HepG2 (cell line): ENCODE data around the gene POP5. TPM values are rescaled to one million over a fixed set of nuclear protein-coding genes. Genes with fewer than 3 reads are reported as not detected.

Source experiments
- AGO1 ChIP-seq: fragments of 200-400 bp; formaldehyde crosslinking; IDR thresholded peaks from 2 replicates; pipeline ENCODE4 v1.6.1; 2017; ENCODE audit warnings: mild to moderate bottlenecking, low read depth, low read length, moderate library complexity; ENCODE audit not compliant: poor library complexity, severe bottlenecking
- BCL6 ChIP-seq: IDR thresholded peaks from 2 replicates; pipeline ENCODE4 v1.6.1; 2016; ENCODE audit warnings: missing genetic modification reagents, missing compliant biosample characterization
- JDP2 ChIP-seq: sonication (generic); formaldehyde crosslinking; IDR thresholded peaks from 2 replicates; pipeline ENCODE4 v1.8.1; 2022; ENCODE audit warnings: missing genetic modification reagents, borderline replicate concordance
- KAT8 ChIP-seq: IDR thresholded peaks from 2 replicates; pipeline ENCODE4 v1.6.1; 2016; ENCODE audit warnings: missing genetic modification reagents, missing compliant biosample characterization
- MEIS2 ChIP-seq: sonication (generic); formaldehyde crosslinking; IDR thresholded peaks from 2 replicates; pipeline ENCODE4 v1.9.0; 2021; ENCODE audit warnings: mild to moderate bottlenecking, missing genetic modification reagents
- POGZ ChIP-seq: sonication (generic); formaldehyde crosslinking; IDR thresholded peaks from 2 replicates; pipeline ENCODE4 v1.4.0; 2020; ENCODE audit warnings: mild to moderate bottlenecking, missing genetic modification reagents
- POLR2G ChIP-seq: fragments of 200-400 bp; formaldehyde crosslinking; IDR thresholded peaks from 2 replicates; pipeline ENCODE4 v1.6.1; 2018; ENCODE audit warnings: mild to moderate bottlenecking, low read depth, low read length, moderate library complexity
- RNF2 ChIP-seq: fragments of 450-650 bp; conservative IDR thresholded peaks from 2 replicates; pipeline ENCODE4 v1.6.1; 2016; ENCODE audit warnings: low read depth
- ZNF121 ChIP-seq: sonication (generic); formaldehyde crosslinking; IDR thresholded peaks from 2 replicates; pipeline ENCODE4 v1.5.0; 2020; ENCODE audit warnings: mild to moderate bottlenecking, missing genetic modification reagents
- ZNF274 ChIP-seq: sonication (generic); formaldehyde crosslinking; IDR thresholded peaks from 2 replicates; pipeline ENCODE4 v1.5.1; 2020; ENCODE audit warnings: mild to moderate bottlenecking, missing genetic modification reagents
- ZNF484 ChIP-seq: sonication (generic); formaldehyde crosslinking; IDR thresholded peaks from 2 replicates; pipeline ENCODE4 v1.5.1; 2020; ENCODE audit warnings: mild to moderate bottlenecking, low read depth, missing genetic modification reagents, borderline replicate concordance
- ZNF577 ChIP-seq: sonication (generic); formaldehyde crosslinking; IDR thresholded peaks from 2 replicates; pipeline ENCODE4 v1.4.0; 2020; ENCODE audit warnings: mild to moderate bottlenecking, low read depth, missing genetic modification reagents, borderline replicate concordance
- polyA plus RNA-seq, 8 experiments: library from polyadenylated mRNA; depleted of rRNA in 3 of 8; stranded (reverse) in 7 of 8; unstranded in 1 of 8; fragments of >200 nt; fragmentation: Illumina TruSeq in 4 of 8; extraction: Trizol in 4 of 8; gene quantifications; 2 replicates each; pipeline versions ENCODE4 v1.2.1 to v1.2.3, GENCODE V29; 2011 to 2016; ENCODE audit warnings: low read depth in 4 of 8, missing spikeins in 1 of 8, mixed read lengths in 1 of 8; ENCODE audit not compliant: insufficient read depth in 1 of 8
- total RNA-seq, 5 experiments: library from RNA; depleted of rRNA; stranded (reverse); fragments of >200 nt; fragmentation: Illumina TruSeq; extraction: Trizol; gene quantifications; 2 replicates each; pipeline ENCODE4 v1.2.3, GENCODE V29; 2016; ENCODE audit warnings: low read depth in 1 of 5
- TF ChIP-seq, protein P1 (sequence below): sonication (generic); formaldehyde crosslinking; IDR thresholded peaks from 2 replicates; pipeline ENCODE4 v1.4.0; 2020; ENCODE audit warnings: missing genetic modification reagents
- TF ChIP-seq, protein P2 (sequence below): sonication (generic); formaldehyde crosslinking; IDR thresholded peaks from 2 replicates; pipeline ENCODE4 v1.4.0; 2020; ENCODE audit warnings: missing genetic modification reagents, borderline replicate concordance
- TF ChIP-seq, protein P3 (sequence below): sonication (generic); formaldehyde crosslinking; IDR thresholded peaks from 2 replicates; pipeline ENCODE4 v1.8.0; 2022; ENCODE audit warnings: mild to moderate bottlenecking, missing genetic modification reagents
- TF ChIP-seq, protein P4 (sequence below): sonication (generic); formaldehyde crosslinking; IDR thresholded peaks from 2 replicates; pipeline ENCODE4 v1.8.0; 2022; ENCODE audit warnings: mild to moderate bottlenecking, missing genetic modification reagents, borderline replicate concordance
- TF ChIP-seq, protein P5 (sequence below): sonication (generic); formaldehyde crosslinking; IDR thresholded peaks from 2 replicates; pipeline ENCODE4 v1.4.0; 2020; ENCODE audit warnings: missing genetic modification reagents

Gene POP5
- total and polyA plus RNA-seq, 2 of the 13 experiments (the other 11 are each of a cell fraction or from before 2014, with no cell fraction given), result 45.6 to 61.3 TPM

DNA sequence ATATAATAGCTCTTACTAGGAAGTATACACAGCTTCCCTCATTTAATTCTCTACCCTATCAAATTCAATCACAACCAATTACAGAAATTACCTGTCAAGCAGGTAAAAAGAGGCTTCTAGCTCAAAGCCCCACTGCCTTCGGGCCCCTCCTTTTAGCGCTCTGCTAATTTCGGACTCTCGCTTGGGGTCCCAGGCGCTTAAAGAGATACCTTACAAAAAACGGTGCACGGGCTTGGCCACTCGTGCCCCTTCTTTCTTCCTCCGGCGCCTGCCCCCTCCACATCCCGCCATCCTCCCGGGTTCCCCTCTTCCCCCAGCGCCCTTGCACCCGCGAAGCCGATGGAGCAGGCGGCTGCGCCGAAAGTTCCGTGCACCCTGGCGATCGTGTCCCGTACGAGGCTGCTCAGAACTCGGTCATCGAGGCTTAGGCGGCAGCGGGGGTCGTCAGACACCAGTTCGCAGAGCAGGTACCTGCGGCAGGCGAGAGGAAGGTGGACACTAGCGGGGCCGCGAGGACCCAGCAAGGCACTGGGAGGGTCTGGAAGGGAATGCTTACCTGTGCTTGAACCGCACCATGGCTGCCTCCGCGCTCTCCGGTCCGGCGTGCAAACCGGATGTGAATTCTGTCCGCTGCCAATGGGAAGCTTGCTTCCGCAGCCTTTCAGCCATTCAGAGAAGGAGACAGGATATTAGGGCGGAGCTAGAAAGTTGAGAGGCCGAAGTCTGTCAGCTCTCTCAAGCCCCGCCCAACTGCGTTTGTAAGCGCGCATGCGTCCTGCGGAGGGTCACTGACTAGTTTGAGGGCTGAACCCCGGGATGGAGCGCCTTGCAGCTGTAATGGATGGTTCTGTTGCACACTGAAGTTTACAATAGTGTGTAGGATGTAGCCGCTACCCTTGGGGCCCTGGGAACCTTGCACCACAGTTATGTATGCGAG lies at the start of gene POP5 (continued):
- TF ChIP-seq POLR2G (peak; percentile 90), AGO1 (peak; percentile 75), ZNF121 (peak; percentile 39; the same call in 1 of the 2 replicates), MEIS2 (CRISPR knock-in tag) (0 out of 2 replicates have a peak, but pooled peaks have one; percentile 31), KAT8 (CRISPR knock-in tag) (peak; percentile 89), JDP2 (CRISPR knock-in tag) (no peak; the same call in 1 of the 2 replicates), ZNF274 (CRISPR knock-in tag) (no peak), POGZ (CRISPR knock-in tag) (peak; percentile 41; the same call in 1 of the 2 replicates), ZNF577 (CRISPR knock-in tag) (no peak), ZNF484 (CRISPR knock-in tag) (no peak), RNF2 (no peak), BCL6 (CRISPR knock-in tag) (no peak)
- TF ChIP-seq, protein P1, sequence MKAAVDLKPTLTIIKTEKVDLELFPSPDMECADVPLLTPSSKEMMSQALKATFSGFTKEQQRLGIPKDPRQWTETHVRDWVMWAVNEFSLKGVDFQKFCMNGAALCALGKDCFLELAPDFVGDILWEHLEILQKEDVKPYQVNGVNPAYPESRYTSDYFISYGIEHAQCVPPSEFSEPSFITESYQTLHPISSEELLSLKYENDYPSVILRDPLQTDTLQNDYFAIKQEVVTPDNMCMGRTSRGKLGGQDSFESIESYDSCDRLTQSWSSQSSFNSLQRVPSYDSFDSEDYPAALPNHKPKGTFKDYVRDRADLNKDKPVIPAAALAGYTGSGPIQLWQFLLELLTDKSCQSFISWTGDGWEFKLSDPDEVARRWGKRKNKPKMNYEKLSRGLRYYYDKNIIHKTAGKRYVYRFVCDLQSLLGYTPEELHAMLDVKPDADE (CRISPR knock-in tag), result no peak
- TF ChIP-seq, protein P2, sequence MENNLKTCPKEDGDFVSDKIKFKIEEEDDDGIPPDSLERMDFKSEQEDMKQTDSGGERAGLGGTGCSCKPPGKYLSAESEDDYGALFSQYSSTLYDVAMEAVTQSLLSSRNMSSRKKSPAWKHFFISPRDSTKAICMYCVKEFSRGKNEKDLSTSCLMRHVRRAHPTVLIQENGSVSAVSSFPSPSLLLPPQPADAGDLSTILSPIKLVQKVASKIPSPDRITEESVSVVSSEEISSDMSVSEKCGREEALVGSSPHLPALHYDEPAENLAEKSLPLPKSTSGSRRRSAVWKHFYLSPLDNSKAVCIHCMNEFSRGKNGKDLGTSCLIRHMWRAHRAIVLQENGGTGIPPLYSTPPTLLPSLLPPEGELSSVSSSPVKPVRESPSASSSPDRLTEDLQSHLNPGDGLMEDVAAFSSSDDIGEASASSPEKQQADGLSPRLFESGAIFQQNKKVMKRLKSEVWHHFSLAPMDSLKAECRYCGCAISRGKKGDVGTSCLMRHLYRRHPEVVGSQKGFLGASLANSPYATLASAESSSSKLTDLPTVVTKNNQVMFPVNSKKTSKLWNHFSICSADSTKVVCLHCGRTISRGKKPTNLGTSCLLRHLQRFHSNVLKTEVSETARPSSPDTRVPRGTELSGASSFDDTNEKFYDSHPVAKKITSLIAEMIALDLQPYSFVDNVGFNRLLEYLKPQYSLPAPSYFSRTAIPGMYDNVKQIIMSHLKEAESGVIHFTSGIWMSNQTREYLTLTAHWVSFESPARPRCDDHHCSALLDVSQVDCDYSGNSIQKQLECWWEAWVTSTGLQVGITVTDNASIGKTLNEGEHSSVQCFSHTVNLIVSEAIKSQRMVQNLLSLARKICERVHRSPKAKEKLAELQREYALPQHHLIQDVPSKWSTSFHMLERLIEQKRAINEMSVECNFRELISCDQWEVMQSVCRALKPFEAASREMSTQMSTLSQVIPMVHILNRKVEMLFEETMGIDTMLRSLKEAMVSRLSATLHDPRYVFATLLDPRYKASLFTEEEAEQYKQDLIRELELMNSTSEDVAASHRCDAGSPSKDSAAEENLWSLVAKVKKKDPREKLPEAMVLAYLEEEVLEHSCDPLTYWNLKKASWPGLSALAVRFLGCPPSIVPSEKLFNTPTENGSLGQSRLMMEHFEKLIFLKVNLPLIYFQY, result no peak
- TF ChIP-seq, protein P3, sequence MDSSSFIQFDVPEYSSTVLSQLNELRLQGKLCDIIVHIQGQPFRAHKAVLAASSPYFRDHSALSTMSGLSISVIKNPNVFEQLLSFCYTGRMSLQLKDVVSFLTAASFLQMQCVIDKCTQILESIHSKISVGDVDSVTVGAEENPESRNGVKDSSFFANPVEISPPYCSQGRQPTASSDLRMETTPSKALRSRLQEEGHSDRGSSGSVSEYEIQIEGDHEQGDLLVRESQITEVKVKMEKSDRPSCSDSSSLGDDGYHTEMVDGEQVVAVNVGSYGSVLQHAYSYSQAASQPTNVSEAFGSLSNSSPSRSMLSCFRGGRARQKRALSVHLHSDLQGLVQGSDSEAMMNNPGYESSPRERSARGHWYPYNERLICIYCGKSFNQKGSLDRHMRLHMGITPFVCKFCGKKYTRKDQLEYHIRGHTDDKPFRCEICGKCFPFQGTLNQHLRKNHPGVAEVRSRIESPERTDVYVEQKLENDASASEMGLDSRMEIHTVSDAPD (CRISPR knock-in tag), result no peak
- TF ChIP-seq, protein P4, sequence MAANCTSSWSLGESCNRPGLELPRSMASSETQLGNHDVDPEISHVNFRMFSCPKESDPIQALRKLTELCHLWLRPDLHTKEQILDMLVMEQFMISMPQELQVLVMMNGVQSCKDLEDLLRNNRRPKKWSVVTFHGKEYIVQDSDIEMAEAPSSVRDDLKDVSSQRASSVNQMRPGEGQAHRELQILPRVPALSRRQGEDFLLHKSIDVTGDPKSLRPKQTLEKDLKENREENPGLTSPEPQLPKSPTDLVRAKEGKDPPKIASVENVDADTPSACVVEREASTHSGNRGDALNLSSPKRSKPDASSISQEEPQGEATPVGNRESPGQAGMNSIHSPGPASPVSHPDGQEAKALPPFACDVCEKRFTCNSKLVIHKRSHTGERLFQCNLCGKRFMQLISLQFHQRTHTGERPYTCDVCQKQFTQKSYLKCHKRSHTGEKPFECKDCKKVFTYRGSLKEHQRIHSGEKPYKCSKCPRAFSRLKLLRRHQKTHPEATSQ (CRISPR knock-in tag), result no peak
- TF ChIP-seq, protein P5, sequence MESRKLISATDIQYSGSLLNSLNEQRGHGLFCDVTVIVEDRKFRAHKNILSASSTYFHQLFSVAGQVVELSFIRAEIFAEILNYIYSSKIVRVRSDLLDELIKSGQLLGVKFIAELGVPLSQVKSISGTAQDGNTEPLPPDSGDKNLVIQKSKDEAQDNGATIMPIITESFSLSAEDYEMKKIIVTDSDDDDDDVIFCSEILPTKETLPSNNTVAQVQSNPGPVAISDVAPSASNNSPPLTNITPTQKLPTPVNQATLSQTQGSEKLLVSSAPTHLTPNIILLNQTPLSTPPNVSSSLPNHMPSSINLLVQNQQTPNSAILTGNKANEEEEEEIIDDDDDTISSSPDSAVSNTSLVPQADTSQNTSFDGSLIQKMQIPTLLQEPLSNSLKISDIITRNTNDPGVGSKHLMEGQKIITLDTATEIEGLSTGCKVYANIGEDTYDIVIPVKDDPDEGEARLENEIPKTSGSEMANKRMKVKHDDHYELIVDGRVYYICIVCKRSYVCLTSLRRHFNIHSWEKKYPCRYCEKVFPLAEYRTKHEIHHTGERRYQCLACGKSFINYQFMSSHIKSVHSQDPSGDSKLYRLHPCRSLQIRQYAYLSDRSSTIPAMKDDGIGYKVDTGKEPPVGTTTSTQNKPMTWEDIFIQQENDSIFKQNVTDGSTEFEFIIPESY (CRISPR knock-in tag), result no peak
